OCI-LY7 (cell line): ENCODE results near the gene ARHGAP26.

Experiments
- EZH2phosphoT487 ChIP-seq: fragments of 200-600 bp; sonication (generic); IDR thresholded peaks from 2 replicates; pipeline ENCODE4 v1.6.1; 2018; ENCODE audit warnings: low read depth, borderline replicate concordance, mild to moderate bottlenecking, mixed run types, antibody characterized with exemption, low read length, moderate library complexity, mixed read lengths
- TF ChIP-seq, protein P1 (sequence below): fragments of 200-600 bp; sonication (generic); conservative IDR thresholded peaks from 2 replicates; pipeline ENCODE4 v1.5.1; 2014; ENCODE audit warnings: mild to moderate bottlenecking, antibody characterized with exemption, low read length, moderate library complexity, mixed read lengths

DNA sequence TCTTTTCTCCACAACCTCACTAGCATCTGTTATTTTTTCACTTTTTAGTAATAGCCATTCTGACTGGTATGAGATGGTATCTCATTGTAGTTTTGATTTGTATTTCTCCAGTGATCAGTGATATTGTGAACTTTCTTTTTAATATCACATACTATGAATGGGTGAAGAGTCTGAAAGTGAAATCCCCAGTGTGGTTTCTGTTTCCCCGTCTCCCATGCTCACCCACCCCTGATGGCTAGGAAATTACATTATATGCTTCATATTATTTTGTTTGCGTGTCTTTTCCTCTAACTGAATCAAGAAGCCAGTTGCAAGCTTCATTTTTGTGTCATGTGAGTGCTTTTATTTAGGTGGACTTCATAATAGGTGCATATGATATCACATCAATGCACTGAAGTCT is 171.1 kb downstream of the ARHGAP26 start:
- TF ChIP-seq, protein P1, sequence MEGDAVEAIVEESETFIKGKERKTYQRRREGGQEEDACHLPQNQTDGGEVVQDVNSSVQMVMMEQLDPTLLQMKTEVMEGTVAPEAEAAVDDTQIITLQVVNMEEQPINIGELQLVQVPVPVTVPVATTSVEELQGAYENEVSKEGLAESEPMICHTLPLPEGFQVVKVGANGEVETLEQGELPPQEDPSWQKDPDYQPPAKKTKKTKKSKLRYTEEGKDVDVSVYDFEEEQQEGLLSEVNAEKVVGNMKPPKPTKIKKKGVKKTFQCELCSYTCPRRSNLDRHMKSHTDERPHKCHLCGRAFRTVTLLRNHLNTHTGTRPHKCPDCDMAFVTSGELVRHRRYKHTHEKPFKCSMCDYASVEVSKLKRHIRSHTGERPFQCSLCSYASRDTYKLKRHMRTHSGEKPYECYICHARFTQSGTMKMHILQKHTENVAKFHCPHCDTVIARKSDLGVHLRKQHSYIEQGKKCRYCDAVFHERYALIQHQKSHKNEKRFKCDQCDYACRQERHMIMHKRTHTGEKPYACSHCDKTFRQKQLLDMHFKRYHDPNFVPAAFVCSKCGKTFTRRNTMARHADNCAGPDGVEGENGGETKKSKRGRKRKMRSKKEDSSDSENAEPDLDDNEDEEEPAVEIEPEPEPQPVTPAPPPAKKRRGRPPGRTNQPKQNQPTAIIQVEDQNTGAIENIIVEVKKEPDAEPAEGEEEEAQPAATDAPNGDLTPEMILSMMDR = no peak
- TF ChIP-seq EZH2phosphoT487 = no peak
